K562 (cell line): ENCODE results near the gene CTDSPL. TPM values are rescaled to one million over a fixed set of nuclear protein-coding genes. Genes with fewer than 3 reads are reported as not detected.

Source experiments
- ATAC-seq: fragments of 200-7000 bp; cut with Tn5 transposase; 3 replicates; pipeline ENCODE4 v1.9.1; 2020; ENCODE audit warnings: moderate library complexity
- BruUV-seq: library from RNA; stranded (reverse); fragments of 400-500 nt; replicated peaks from 2 replicates; lab custom pipeline; 2021; lab: Mats Ljungman, UMichigan
- CTCF ChIA-PET: fragments of 300-600 bp; formaldehyde crosslinking; extraction: SDS; loops from one replicate; lab custom pipeline; 2021; ENCODE audit warnings: low intra/inter-chr PET ratio; lab: Yijun Ruan, JAX
- POLR2A ChIA-PET: fragments of 300-600, 350-650 bp; sonication (Branson Sonifier 250); formaldehyde crosslinking; extraction: SDS; loops from one replicate; lab custom pipeline; 2021; ENCODE audit warnings: antibody characterized with exemption, inconsistent platforms; lab: Yijun Ruan, JAX
- DNase-seq, 4 experiments: peaks; one replicate each; pipeline versions ENCODE4 v3.0.0 to v3.0.0-alpha.2; 2011 to 2018; ENCODE audit warnings: low spot score in 3 of 4, mixed read lengths in 3 of 4; ENCODE audit errors: extremely low read depth in 1 of 4
- FAIRE-seq: peaks from 2 replicates; lab custom pipeline; 2011; peaks lifted over from hg19 to GRCh38; lab: Jason Lieb, UNC
- H2AFZ ChIP-seq: 2 replicates; pipeline ENCODE4 v1.6.0; 2011; ENCODE audit warnings: low read depth, low read length, control low read depth, inconsistent platforms
- H3K27ac ChIP-seq: fragments of 200-600 bp; 3 replicates; pipeline ENCODE4 v1.8.0; 2011; ENCODE audit warnings: low read depth, mild to moderate bottlenecking, control low read depth, inconsistent platforms, low read length, moderate library complexity, mixed read lengths; ENCODE audit errors: extremely low read depth
- H3K27me3 ChIP-seq, 2 experiments: fragments of 300-600 bp in 1 of 2; 2 replicates in 1 of 2; 3 replicates in 1 of 2; pipeline versions ENCODE4 v1.6.0 to v1.8.0; 2011; ENCODE audit warnings: inconsistent platforms in 2 of 2, low read length in 2 of 2, mild to moderate bottlenecking in 1 of 2, mixed read lengths in 1 of 2, moderate library complexity in 1 of 2; ENCODE audit not compliant: control insufficient read depth in 2 of 2, insufficient read depth in 2 of 2
- H3K36me3 ChIP-seq: fragments of 300-600 bp; 3 replicates; pipeline ENCODE4 v1.8.0; 2011; ENCODE audit warnings: mild to moderate bottlenecking, low read length, inconsistent platforms; ENCODE audit not compliant: control insufficient read depth, insufficient read depth
- H3K4me1 ChIP-seq, 2 experiments: fragments of 200-600 bp in 1 of 2; replicated peaks in 1 of 2; 2 replicates in 1 of 2; 3 replicates in 1 of 2; pipeline versions ENCODE4 v1.5.1 to v1.8.0; 2011; ENCODE audit warnings: inconsistent platforms in 2 of 2, low read length in 2 of 2, mild to moderate bottlenecking in 1 of 2, mixed read lengths in 1 of 2, moderate library complexity in 1 of 2; ENCODE audit not compliant: control insufficient read depth in 2 of 2, insufficient read depth in 2 of 2
- H3K4me2 ChIP-seq: 2 replicates; pipeline ENCODE4 v1.6.1; 2011; ENCODE audit warnings: low read length, control low read depth, inconsistent platforms, mixed read lengths; ENCODE audit not compliant: insufficient read depth
- H3K4me3 ChIP-seq: fragments of 200-600 bp; sonication (generic), shearing (Covaris generic); 2 replicates; pipeline ENCODE4 v1.5.1; 2016; ENCODE audit warnings: control low read depth, inconsistent platforms
- H3K79me2 ChIP-seq: fragments of 200-600 bp; 3 replicates; pipeline ENCODE4 v1.8.0; 2011; ENCODE audit warnings: low read length, inconsistent platforms; ENCODE audit not compliant: control insufficient read depth, insufficient read depth
- H3K9ac ChIP-seq, 2 experiments: 2 replicates each; pipeline versions ENCODE4 v1.6.0 to v1.6.1; 2011; ENCODE audit warnings: low read depth in 2 of 2, low read length in 2 of 2, control low read depth in 1 of 2, inconsistent platforms in 1 of 2, mild to moderate bottlenecking in 1 of 2, mixed read lengths in 1 of 2; ENCODE audit not compliant: insufficient read depth in 1 of 2
- H3K9me1 ChIP-seq: one replicate; pipeline ENCODE4 v1.6.0; 2011; ENCODE audit warnings: inconsistent platforms, mild to moderate bottlenecking, low read length, moderate library complexity; ENCODE audit not compliant: control insufficient read depth, insufficient read depth
- H3K9me3 ChIP-seq: replicated peaks from 2 replicates; pipeline ENCODE4 v1.5.1; 2011; ENCODE audit warnings: low read depth, low read length, inconsistent platforms; ENCODE audit not compliant: control insufficient read depth, insufficient read depth
- H4K20me1 ChIP-seq: replicated peaks from 2 replicates; pipeline ENCODE4 v1.6.1; 2011; ENCODE audit warnings: low read length, inconsistent platforms, mixed read lengths; ENCODE audit not compliant: control insufficient read depth, insufficient read depth
- CBFB ChIP-seq: sonication (generic); formaldehyde crosslinking; IDR thresholded peaks from 2 replicates; pipeline ENCODE4 v1.4.0; 2020; ENCODE audit warnings: mild to moderate bottlenecking, missing genetic modification reagents
- CHAMP1 ChIP-seq: fragments of 450-650 bp; IDR thresholded peaks from 2 replicates; pipeline ENCODE4 v1.6.1; 2016; ENCODE audit warnings: mild to moderate bottlenecking
- EHMT2 ChIP-seq: fragments of 450-650 bp; IDR thresholded peaks from 2 replicates; pipeline ENCODE4 v1.6.1; 2018; ENCODE audit warnings: antibody characterized with exemption
- EP300 ChIP-seq: IDR thresholded peaks from 2 replicates; pipeline ENCODE4 v1.6.1; 2012; ENCODE audit warnings: low read length, improper control_type of control experiment
- HNRNPUL1 ChIP-seq: fragments of 200-400 bp; formaldehyde crosslinking; IDR thresholded peaks from 2 replicates; pipeline ENCODE4 v1.6.1; 2017; ENCODE audit warnings: low read length
- KLF1 ChIP-seq: fragments of 450-650 bp; IDR thresholded peaks from 2 replicates; pipeline ENCODE4 v1.6.1; 2016; ENCODE audit warnings: missing genetic modification characterization, missing compliant biosample characterization
- MIER1 ChIP-seq: fragments of 450-650 bp; IDR thresholded peaks from 2 replicates; pipeline ENCODE4 v1.6.1; 2016; ENCODE audit warnings: antibody characterized with exemption, mild to moderate bottlenecking, low read depth
- PCBP2 ChIP-seq: fragments of 200-400 bp; formaldehyde crosslinking; IDR thresholded peaks from 2 replicates; pipeline ENCODE4 v1.6.1; 2018; ENCODE audit warnings: low read length, low read depth, mild to moderate bottlenecking, moderate library complexity; ENCODE audit not compliant: poor library complexity, severe bottlenecking
- POLR2AphosphoS5 ChIP-seq: IDR thresholded peaks from 2 replicates; pipeline ENCODE4 v1.6.1; 2011; ENCODE audit warnings: mild to moderate bottlenecking, low read depth, low read length, moderate library complexity; ENCODE audit not compliant: control insufficient read depth, insufficient read depth
- PYGO2 ChIP-seq: fragments of 450-650 bp; IDR thresholded peaks from 2 replicates; pipeline ENCODE4 v1.6.1; 2016; ENCODE audit warnings: mild to moderate bottlenecking, missing genetic modification characterization, moderate library complexity, missing compliant biosample characterization
- RNF2 ChIP-seq: sonication (generic); IDR thresholded peaks from 2 replicates; pipeline ENCODE4 v1.6.1; 2016
- SMAD3 ChIP-seq: fragments of 450-650 bp; formaldehyde crosslinking; conservative IDR thresholded peaks from 2 replicates; pipeline ENCODE4 v1.4.0; 2020; ENCODE audit warnings: mild to moderate bottlenecking
- ZBTB2 ChIP-seq: fragments of 450-650 bp; IDR thresholded peaks from 2 replicates; pipeline ENCODE4 v1.6.1; 2016; ENCODE audit warnings: antibody characterized with exemption
- ZFP36 ChIP-seq: fragments of 150-350 bp; IDR thresholded peaks from 2 replicates; pipeline ENCODE4 v1.6.1; 2018; ENCODE audit warnings: low read length, low read depth; ENCODE audit not compliant: partially characterized antibody
- ZKSCAN1 ChIP-seq: fragments of 150-350 bp; IDR thresholded peaks from 2 replicates; pipeline ENCODE4 v1.6.1; 2016; ENCODE audit warnings: low read depth, low read length
- ZNF24 ChIP-seq: fragments of 450-650 bp; IDR thresholded peaks from 2 replicates; pipeline ENCODE4 v1.6.1; 2016
- ZNF586 ChIP-seq: fragments of 450-650 bp; formaldehyde crosslinking; conservative IDR thresholded peaks from 2 replicates; pipeline ENCODE4 v1.4.0; 2020; ENCODE audit warnings: mild to moderate bottlenecking, moderate library complexity
- ZNF780A ChIP-seq: fragments of 250-450 bp; sonication (Bioruptor Pico); IDR thresholded peaks from 2 replicates; pipeline ENCODE4 v1.5.0; 2021; ENCODE audit warnings: mild to moderate bottlenecking
- WGBS: fragments of 100-300 bp; shearing (Covaris generic); methylation state at CpG from one replicate; pipeline ENCODE4 v1.1.6; 2016; ENCODE audit warnings: low coverage, mixed read lengths; ENCODE audit not compliant: insufficient coverage; ENCODE audit errors: missing lambda C conversion rate; 5-methylcytosine and 5-hydroxymethylcytosine counted together
- in situ Hi-C: fragments of 300-500 bp; cut with MboI; formaldehyde crosslinking; loops from 4 replicates; pipeline ENCODE4 v1.15.0; 2018; ENCODE audit warnings: inconsistent platforms, mixed read lengths
- intact Hi-C: fragments of 100-400 bp; cut with micrococcal nuclease; formaldehyde crosslinking; loops from 2 replicates; pipeline ENCODE4 v1.14.2; 2022
- polyA plus RNA-seq, 8 experiments: library from polyadenylated mRNA; depleted of rRNA in 4 of 8; stranded (reverse) in 5 of 8; unstranded in 3 of 8; fragments of >200 nt; fragmentation: Nextera tagmentation in 2 of 8; fragmentation: Illumina TruSeq in 1 of 8; extraction: Ambion mirVana in 2 of 8; extraction: Trizol in 1 of 8; gene quantifications; 2 replicates each; pipeline versions ENCODE4 v1.2.1 to v1.2.3, GENCODE V29; 2011 to 2014; ENCODE audit warnings: inconsistent platforms in 1 of 8, missing spikeins in 1 of 8
- total RNA-seq, 7 experiments: library from RNA; depleted of rRNA in 6 of 7; stranded (reverse); fragments of >200 nt in 6 of 7; fragmentation: Illumina TruSeq in 2 of 7; extraction: Trizol in 2 of 7; gene quantifications; 2 replicates each; pipeline versions ENCODE4 v1.2.1 to v1.2.3, GENCODE V29; 2011 to 2021; ENCODE audit warnings: low replicate concordance in 1 of 7

CTDSPL gene
- total and polyA plus RNA-seq, 9 of the 15 experiments (the other 6 are each of a cell fraction or from before 2014, with no cell fraction given): 5.1 to 19.3 (median 11.3) TPM

GRCh38 chr3:37986479-37987314 is 125.0 kb downstream of the CTDSPL start:
- Histone ChIP-seq H3K27ac (peak overlapping the region; percentile 91), H3K4me1 (peaks cover 47 to 52% of the 10 kb centered on the region in 2 experiments), H4K20me1 (no peaks in the 10 kb centered on the region), H3K79me2 (no peaks in the 10 kb centered on the region), H3K36me3 (no peaks in the 10 kb centered on the region), H3K9me1 (no peaks in the 10 kb centered on the region), H3K4me2 (peak overlapping the region; percentile 71), H3K4me3 (no peak overlapping the region; the same call in 1 of the 2 replicates), H3K9ac (peak overlapping the region; percentile 67 to 88; a peak in 3 of 4 replicates), H3K27me3 (no peaks in the 10 kb centered on the region), H2AFZ (peak overlapping the region; percentile 29; the same call in 1 of the 2 replicates), H3K9me3 (no peaks in the 10 kb centered on the region)
- intact Hi-C loops (no loop called here), in situ Hi-C loops (no loop called here)
- FAIRE-seq (peak; percentile 99), ATAC-seq (peak; percentile 89), DNase-seq (peak; percentile 98 to 99 (median 98))
- ChIA-PET POLR2A (interaction anchor here (0.5 to 2.0 kb wide), 4 partner anchors 13 to 1102 kb away, joined by 3 to 9 read pairs (median 3); no protein-coding TSS in a partner anchor), CTCF (interaction anchor here (0.9 kb wide), 1 partner anchor 15 kb away, joined by 3 read pairs; no protein-coding TSS in a partner anchor)
- WGBS: 21% methylated on average over 12 of the region's 12 CpGs
- BruUV-seq: no TSS peak
- TF ChIP-seq PCBP2: no peak
- TF ChIP-seq ZBTB2: peak; percentile 75; the same call in 1 of the 2 replicates
- peak; percentile 71; the same call in 1 of the 2 replicates for TF ChIP-seq ZKSCAN1
- 0 out of 2 replicates have a peak, but pooled peaks have one; percentile 41 for TF ChIP-seq KLF1
- TF ChIP-seq HNRNPUL1: peak; percentile 27; the same call in 1 of the 2 replicates
- TF ChIP-seq ZNF780A (CRISPR knock-in tag): no peak
- no peak for TF ChIP-seq PYGO2 (tag)
- TF ChIP-seq EHMT2: peak; percentile 57; the same call in 1 of the 2 replicates
- TF ChIP-seq ZNF24: peak; percentile 52; the same call in 1 of the 2 replicates
- peak; percentile 98 for TF ChIP-seq RNF2
- peak; percentile 27 for TF ChIP-seq ZFP36
- TF ChIP-seq ZNF586 (CRISPR knock-in tag): no peak
- TF ChIP-seq CBFB (CRISPR knock-in tag): peak; percentile 47; the same call in 1 of the 2 replicates
- TF ChIP-seq SMAD3 (CRISPR knock-in tag): peak; percentile 86
- TF ChIP-seq EP300: peak; percentile 100
- no peak for TF ChIP-seq CHAMP1
- TF ChIP-seq MIER1: no peak
- peak; percentile 100 for TF ChIP-seq POLR2AphosphoS5
